ENCODE measurements around the gene HSPG2.

Gene HSPG2

GRCh38 chr1:21955501-21956281, 18.6 kb upstream of the HSPG2 start:
- DNase-seq: peak; percentile 12

GRCh38 chr1:21955058-21955457, 17.9 kb upstream of the HSPG2 start:
- no peak for DNase-seq

- no peak for DNase-seq
These were observed 15.8 kb upstream of the HSPG2 start for GRCh38 chr1:21952786-21953520.

DNA sequence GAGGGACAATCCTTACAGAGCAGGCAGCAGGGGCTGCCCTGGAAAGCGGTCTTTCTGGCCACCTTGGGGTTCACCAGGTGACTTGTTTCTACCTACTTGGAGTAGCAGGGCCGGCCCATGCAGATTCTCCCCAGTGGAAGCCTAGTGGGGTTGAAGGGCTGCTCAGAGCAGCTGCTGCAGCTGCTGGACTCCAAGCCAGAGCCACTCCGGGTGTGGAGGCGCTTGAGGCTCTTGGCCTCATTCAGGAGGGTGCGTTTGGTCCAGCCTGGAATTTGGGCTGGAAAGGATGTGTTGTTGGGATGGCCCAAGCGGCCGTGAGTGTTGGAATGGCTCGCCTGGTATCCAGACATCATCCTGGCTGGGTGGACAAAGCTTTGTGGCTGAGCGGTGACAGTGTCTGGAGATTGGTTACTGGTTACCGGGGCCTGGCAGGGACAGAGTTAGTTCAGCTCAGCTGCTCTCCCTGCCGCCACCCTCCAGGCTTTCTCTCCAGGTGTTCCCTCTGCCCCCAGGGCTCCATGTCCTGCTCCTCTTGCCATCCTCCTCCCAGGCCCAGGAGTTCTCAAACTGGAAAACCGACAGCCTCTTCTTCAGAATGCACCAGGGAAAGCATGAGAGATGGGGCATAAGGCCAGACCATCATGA, 14.2 kb upstream of the HSPG2 start:
- DNase-seq: no peak

DNA sequence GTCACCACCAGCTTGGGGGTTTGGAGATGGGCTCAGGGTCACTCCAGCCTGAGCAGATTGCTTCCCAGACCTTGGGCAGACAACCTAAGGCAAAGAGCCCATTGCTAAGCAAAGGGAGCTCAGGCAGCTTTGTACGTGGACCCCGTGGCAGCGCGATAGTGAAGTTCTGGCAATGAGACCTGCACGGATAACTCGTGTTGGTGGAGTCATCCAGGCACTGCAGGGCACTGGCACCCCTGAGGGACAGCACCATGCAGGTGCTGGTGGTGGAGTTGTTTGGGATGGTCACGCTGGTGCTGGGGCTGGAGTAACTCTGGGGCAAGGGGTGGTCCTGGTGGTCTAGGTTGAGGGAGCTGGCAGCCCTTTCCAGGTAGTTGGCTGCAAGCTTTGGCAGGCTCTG, 13.6 kb upstream of the HSPG2 start:
- DNase-seq: no peak

- no peak for DNase-seq
These were observed 9.9 kb upstream of the HSPG2 start for GRCh38 chr1:21946836-21947587.

- no peak for DNase-seq
These were observed 7.6 kb upstream of the HSPG2 start for GRCh38 chr1:21944733-21945073.

DNA sequence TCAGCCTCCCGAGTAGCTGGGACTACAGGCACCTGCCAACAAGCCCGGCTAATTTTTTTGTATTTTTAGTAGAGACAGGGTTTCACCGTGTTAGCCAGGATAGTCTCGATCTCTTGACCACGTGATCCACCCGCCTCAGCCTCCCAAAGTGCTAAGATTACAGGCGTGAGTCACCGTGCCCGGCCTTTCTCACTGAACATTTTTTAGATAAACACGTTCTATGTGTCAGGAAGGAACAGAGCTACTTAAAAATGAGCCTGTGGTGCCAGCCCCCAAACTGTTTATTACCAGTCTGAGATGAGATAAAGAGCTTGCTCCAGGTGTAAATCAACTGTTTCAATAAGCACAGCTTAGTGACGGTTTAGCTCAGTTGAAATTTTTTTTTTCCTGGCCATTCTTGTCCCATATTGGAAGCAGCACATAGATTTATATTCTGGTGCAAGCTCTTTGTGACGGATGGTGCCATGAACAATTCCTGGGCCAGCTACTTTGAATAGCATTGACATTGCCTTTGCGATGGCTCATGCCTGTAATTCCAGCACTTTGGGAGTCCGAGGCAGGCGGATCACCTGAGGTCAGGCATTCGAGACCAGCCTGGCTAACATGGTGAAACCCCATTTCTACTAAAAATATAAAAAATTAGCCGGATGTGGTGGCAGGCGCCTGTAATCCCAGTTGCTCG, 6.0 kb upstream of the HSPG2 start:
- peak; percentile 91 for DNase-seq

- DNase-seq: no peak
These were observed 5.4 kb upstream of the HSPG2 start for GRCh38 chr1:21942464-21942863.

- DNase-seq: no peak
These were observed 4.3 kb upstream of the HSPG2 start for GRCh38 chr1:21941370-21941769.

- no peak for DNase-seq
These were observed 3.4 kb upstream of the HSPG2 start for GRCh38 chr1:21940492-21940891.

GRCh38 chr1:21939650-21940374, 2.7 kb upstream of the HSPG2 start:
- peak; percentile 96 for DNase-seq

GRCh38 chr1:21938732-21939538, 1.8 kb upstream of the HSPG2 start:
- DNase-seq: no peak

- DNase-seq: peak; percentile 74
These were observed 437 bp upstream of the HSPG2 start for GRCh38 chr1:21937372-21938121.

DNA sequence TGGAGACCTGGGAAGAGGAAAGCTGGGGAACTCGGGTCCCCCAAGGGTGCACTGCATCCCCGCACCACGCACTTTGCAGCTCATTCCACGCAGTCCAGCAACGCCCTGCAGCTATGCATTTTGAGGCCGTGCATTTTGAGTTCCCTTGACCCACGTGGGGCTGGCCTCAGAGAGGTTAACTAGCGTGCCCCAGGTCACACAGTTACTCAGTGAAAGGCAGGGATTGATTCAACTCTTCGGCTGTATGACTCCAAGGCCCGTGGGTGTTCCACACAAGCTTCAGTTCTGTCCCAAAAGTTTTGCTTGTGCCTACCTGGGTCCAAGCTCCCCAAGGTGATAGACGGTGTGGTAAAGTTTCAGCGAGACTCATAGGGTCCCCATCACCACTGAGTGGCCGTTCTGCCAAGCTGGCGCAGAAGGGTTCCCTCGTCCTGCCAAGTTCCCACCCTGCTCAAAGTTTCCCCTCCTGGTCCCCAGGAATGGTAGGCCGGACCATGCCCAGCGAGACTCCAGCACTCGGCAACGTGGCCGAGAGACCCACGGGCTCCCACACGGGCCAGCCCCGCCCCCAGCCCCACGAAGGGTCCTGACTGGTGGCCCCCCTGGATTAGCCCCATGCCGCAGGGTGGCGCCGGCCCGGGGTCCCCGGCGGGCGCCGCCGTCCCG, 611 bp downstream of the HSPG2 start:
- DNase-seq: no peak

DNA sequence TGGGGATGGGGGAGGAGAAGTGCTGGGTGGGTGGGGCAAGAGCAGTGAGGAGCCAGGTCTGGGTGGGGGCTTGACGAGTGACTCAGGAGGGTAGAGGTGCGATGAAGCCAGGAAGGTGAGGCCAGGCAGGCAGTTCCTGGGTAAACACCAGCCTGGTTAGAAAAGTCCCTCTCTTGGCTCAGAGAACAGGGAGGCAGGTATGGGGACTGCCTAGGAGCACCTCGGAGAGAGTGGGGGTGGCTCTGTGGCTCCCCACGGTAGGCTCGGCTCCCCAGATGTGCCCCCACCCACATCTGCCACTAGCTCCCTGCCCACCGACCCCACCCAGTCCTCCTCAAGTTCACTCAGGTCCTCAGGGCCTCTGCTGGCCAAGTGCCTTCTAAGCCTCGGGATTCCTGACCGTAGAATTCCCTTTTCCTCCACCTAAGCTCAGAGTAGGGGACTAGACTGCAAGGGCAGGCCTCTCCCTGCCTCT, 1.2 kb downstream of the HSPG2 start:
- DNase-seq: peak; percentile 57

- DNase-seq: peak; percentile 59
These were observed 1.7 kb downstream of the HSPG2 start for GRCh38 chr1:21935393-21935804.

GRCh38 chr1:21933397-21934248, 3.5 kb downstream of the HSPG2 start:
- peak; percentile 45 for DNase-seq

DNA sequence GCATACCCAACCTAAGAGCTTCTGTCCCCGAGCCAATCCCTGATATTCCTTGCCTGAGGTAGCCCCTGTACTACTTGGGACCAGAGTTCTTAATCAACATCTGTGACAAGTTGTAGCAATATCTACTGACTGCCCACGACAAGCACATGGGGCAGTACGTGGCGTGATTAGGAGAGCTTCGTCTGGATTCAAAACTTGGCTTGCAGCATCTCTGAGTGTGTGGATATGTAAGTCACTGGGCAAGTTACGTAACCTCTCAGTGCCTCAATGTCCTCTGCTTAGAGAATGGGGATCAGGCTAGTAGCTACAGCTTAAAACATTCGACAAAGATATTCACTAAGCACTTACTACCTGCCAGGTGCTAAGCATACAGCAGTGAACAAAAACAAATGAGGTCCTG, 5.0 kb downstream of the HSPG2 start:
- no peak for DNase-seq

Data from NCI-H226 (cell line).